Measurements from ENCODE around the gene PLIN5.

DNA sequence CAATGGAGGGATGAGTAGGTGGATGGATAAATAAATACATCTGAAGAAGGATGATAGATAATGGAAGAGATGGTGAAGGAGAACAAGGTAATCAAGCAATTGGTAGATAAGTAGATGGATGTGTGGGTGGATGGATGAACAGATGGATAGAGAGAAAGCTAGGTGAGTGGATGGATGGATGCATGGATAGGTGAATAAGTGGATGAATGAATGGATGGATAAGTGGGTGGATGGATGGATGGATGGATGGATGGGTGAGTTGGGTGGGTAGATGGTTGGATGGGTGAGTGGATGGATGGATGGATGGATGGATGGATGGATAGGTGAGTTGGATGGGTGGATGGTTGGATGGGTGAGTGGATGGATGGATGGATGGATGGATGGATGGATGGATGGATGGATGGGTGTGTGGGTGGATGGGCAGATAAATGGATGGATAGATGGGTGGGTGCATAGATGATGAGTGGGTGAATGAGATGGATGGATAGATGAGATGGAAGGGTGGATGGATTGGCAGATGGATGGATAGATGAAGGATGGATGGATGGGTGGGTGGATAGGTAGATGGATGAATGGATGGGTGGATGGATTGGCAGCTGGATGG is 18.2 kb upstream of the PLIN5 start:
- TF ChIP-seq CTCF (optimal IDR thresholded peaks at IDR 0.05 in 1 of 3, IDR thresholded peaks at IDR 0.05 in 1 of 3, conservative IDR thresholded peaks at IDR 0.05 in 1 of 3; ENCODE audit: extremely low read depth in 1 of 3, insufficient read depth in 2 of 3, low read length in 3 of 3), result no peak
- no peak for TF ChIP-seq EZH2 (IDR thresholded peaks at IDR 0.05; ENCODE audit: low read length)

Data from keratinocyte (primary cell).